Ovary (tissue), 9 donors: ENCODE data around the gene IL23A. TPM values are rescaled to one million over a fixed set of nuclear protein-coding genes. Genes with fewer than 3 reads are reported as not detected.
A peak's percentile ranks its signal among the peaks of the same experiment; 100 is the strongest.
"Not testable (repeated sequence)": the region's sequence is repeated elsewhere in the genome, so short reads cannot be mapped to it uniquely, and the experiment has no call there.

Source experiments
- DNase-seq, 5 donors: peaks; one replicate each; pipeline ENCODE4 v3.0.0-alpha.2; 2019 to 2020
- H3K27ac ChIP-seq, 2 donors: fragments of 200-600 bp; one replicate each; pipeline versions ENCODE4 v1.5.1 to v1.8.0; 2019 to 2022
- H3K27me3 ChIP-seq: fragments of 200-600 bp; one replicate; pipeline ENCODE4 v1.8.0; 2022
- H3K36me3 ChIP-seq: fragments of 200-600 bp; sonication (generic); one replicate; pipeline ENCODE4 v1.5.1; 2019
- H3K4me1 ChIP-seq: one replicate; pipeline ENCODE4 v1.8.1; 2013; ENCODE audit warnings: mild to moderate bottlenecking, moderate library complexity; ENCODE audit not compliant: insufficient read depth
- H3K4me3 ChIP-seq: fragments of 200-600 bp; sonication (generic); one replicate; pipeline ENCODE4 v1.5.1; 2017
- H3K9me3 ChIP-seq, 2 donors: fragments of 200-600 bp in 1 of 2; sonication (generic) in 1 of 2; one replicate each; pipeline versions ENCODE4 v1.5.1 to v1.8.1; 2013 to 2019; ENCODE audit warnings: mild to moderate bottlenecking in 1 of 2, moderate library complexity in 1 of 2
- CTCF ChIP-seq, 3 donors: fragments of 450-650 bp in 2 of 3; fragments of 200-600 bp in 1 of 3; IDR thresholded peaks; one replicate each; pipeline versions ENCODE4 v1.5.1 to v1.8.0; 2016 to 2022; ENCODE audit warnings: antibody characterized with exemption in 3 of 3, mild to moderate bottlenecking in 1 of 3
- EP300 ChIP-seq: sonication (generic); formaldehyde crosslinking; IDR thresholded peaks from one replicate; pipeline ENCODE4 v1.6.1; 2017; ENCODE audit warnings: antibody characterized with exemption
- POLR2A ChIP-seq: fragments of 450-650 bp; IDR thresholded peaks from one replicate; pipeline ENCODE4 v1.6.1; 2017; ENCODE audit warnings: antibody characterized with exemption, mild to moderate bottlenecking, moderate library complexity
- WGBS, 3 donors: extraction: QIAGEN DNeasy Blood & Tissue Kit in 1 of 3; methylation state at CpG; one replicate each; pipeline versions ENCODE4 v1.1.5 to v1.1.7; 2013 to 2017; 5-methylcytosine and 5-hydroxymethylcytosine counted together
- intact Hi-C, 4 donors: fragments of 100-400 bp; cut with DNase I; formaldehyde crosslinking; loops; one replicate each; pipeline versions ENCODE4 v1.11.0 to v1.15.1; 2022 to 2023
- polyA plus RNA-seq, 2 donors: library from polyadenylated mRNA; stranded (reverse); fragments of 200-250 nt in 1 of 2; fragments of 350-450 nt in 1 of 2; fragmentation: Illumina TruSeq in 1 of 2; extraction: RNeasy Lipid Tissue Mini Kit (QIAGEN cat#74804) in 1 of 2; gene quantifications; one replicate each; pipeline ENCODE4 v1.2.3, GENCODE V29; 2013 to 2014
- total RNA-seq, 7 donors: library from RNA; depleted of rRNA in 2 of 7; stranded (reverse); fragments of >200 nt in 2 of 7; fragmentation: NEBNext Ultra II Directional in 3 of 7; extraction: Animal tissue kit (Norgen Biotek cat#: 25700) in 3 of 7; gene quantifications; one replicate each; pipeline versions ENCODE4 v1.1.0 to v1.2.4, GENCODE V29; 2016 to 2023
- donor health status: DM: no; HTN: no; CAD: no; lungs with moderate emphysema.
- donor health status: DM: no; HTN: no; CAD: no.
- donor health status: Bipolar disorder and iron deficiency.
- donor health status: DM: yes; HTN: yes; CAD: no.
- donor health status: DM: no; HTN: no; CAD: no.
- donor health status: DM: yes; HTN: yes; CAD: no.

The IL23A gene
- total and polyA plus RNA-seq, 9 donors = 0.16 to 0.35 (median 0.23) TPM; not detected in 6

GRCh38 chr12:56321027-56321426, 17.7 kb upstream of the IL23A start:
- Histone ChIP-seq H3K9me3 (no peaks in the 10 kb centered on the region), H3K36me3 (no peaks in the 10 kb centered on the region), H3K27ac (no peak overlapping the region), H3K4me1 (no peaks in the 10 kb centered on the region), H3K4me3 (no peak overlapping the region), H3K27me3 (no peaks in the 10 kb centered on the region)
- TF ChIP-seq CTCF (IDR thresholded peaks at IDR 0.05) (no peak), POLR2A (no peak), EP300 (no peak)
- WGBS, 3 donors = 89 to 94% (median 90%) methylated on average over 2 of the region's 2 CpGs
- intact Hi-C loops = no loop called here
- no peak for DNase-seq

GRCh38 chr12:56321610-56322009, 17.1 kb upstream of the IL23A start:
- WGBS, 3 donors = 91 to 93% (median 92%) methylated on average over 8 of the region's 8 CpGs
- H3K36me3 ChIP-seq, intact Hi-C loops: not testable (repeated sequence)

GRCh38 chr12:56324206-56324605, 14.5 kb upstream of the IL23A start:
- Histone ChIP-seq H3K4me3 (no peak overlapping the region), H3K9me3 (no peaks in the 10 kb centered on the region), H3K27ac (no peak overlapping the region), H3K27me3 (no peaks in the 10 kb centered on the region), H3K36me3 (no peaks in the 10 kb centered on the region), H3K4me1 (no peaks in the 10 kb centered on the region)
- DNase-seq = no peak
- TF ChIP-seq EP300 (no peak), POLR2A (no peak), CTCF (IDR thresholded peaks at IDR 0.05) (no peak)
- whole genome bisulfite sequencing, 3 donors = 88 to 92% (median 89%) methylated on average over 6 of the region's 6 CpGs
- intact Hi-C loops = no loop called here

More at GRCh38 chr12:56321610-56322009, 17.1 kb upstream of the IL23A start:
- H3K27me3 ChIP-seq, H3K9me3 ChIP-seq, H3K4me1 ChIP-seq, DNase-seq, H3K4me3 ChIP-seq, H3K27ac ChIP-seq: not testable (repeated sequence)

GRCh38 chr12:56326126-56326525, 12.6 kb upstream of the IL23A start:
- no peak for DNase-seq
- 95 to 96% (median 96%) methylated on average over 8 of the region's 8 CpGs for WGBS, 3 donors
- Histone ChIP-seq H3K27me3 (no peaks in the 10 kb centered on the region), H3K4me1 (no peaks in the 10 kb centered on the region), H3K36me3 (no peaks in the 10 kb centered on the region), H3K27ac (no peak overlapping the region), H3K9me3 (no peaks in the 10 kb centered on the region), H3K4me3 (no peak overlapping the region)
- intact Hi-C loops = no loop called here
- TF ChIP-seq CTCF (IDR thresholded peaks at IDR 0.05) = no peak
- no peak for TF ChIP-seq EP300
- no peak for TF ChIP-seq POLR2A

GRCh38 chr12:56326533-56326932, 12.2 kb upstream of the IL23A start:
- peak in 2 of 5 donors; percentile 40 to 49 for DNase-seq
- Histone ChIP-seq H3K4me1 (no peaks in the 10 kb centered on the region), H3K27me3 (no peaks in the 10 kb centered on the region), H3K27ac (no peak overlapping the region), H3K9me3 (no peaks in the 10 kb centered on the region), H3K36me3 (no peaks in the 10 kb centered on the region), H3K4me3 (no peak overlapping the region)
- TF ChIP-seq CTCF (IDR thresholded peaks at IDR 0.05) (no peak), POLR2A (no peak), EP300 (no peak)
- WGBS, 3 donors = 74 to 86% (median 81%) methylated on average over 6 of the region's 6 CpGs
- intact Hi-C loops = no loop called here
